HCT116 (cell line): Measurements from ENCODE around the gene GPR75. TPM values are rescaled to one million over a fixed set of nuclear protein-coding genes. Genes with fewer than 3 reads are reported as not detected.

Experiments
- ATAC-seq: fragments of 200-7000 bp; cut with Tn5 transposase; 2 replicates; pipeline ENCODE4 v1.9.1; 2020; ENCODE audit warnings: mild to moderate bottlenecking, moderate library complexity
- BruUV-seq: library from RNA; stranded (reverse); fragments of 400-500 nt; replicated peaks from 2 replicates; lab custom pipeline; 2021; lab: Mats Ljungman, UMichigan
- CTCF ChIA-PET: fragments of 300-600 bp; sonication (Branson Sonifier 250); formaldehyde crosslinking; loops from one replicate; lab custom pipeline; 2021; ENCODE audit warnings: antibody characterized with exemption; lab: Charles Lee
- POLR2A ChIA-PET: fragments of 300-600, 350-600 bp; sonication (Branson Sonifier 250); formaldehyde crosslinking; loops from one replicate; lab custom pipeline; 2021; ENCODE audit warnings: antibody characterized with exemption; lab: Charles Lee
- RAD21 ChIA-PET, 2 experiments: fragments of 300-600 bp; sonication (Branson Sonifier 250); formaldehyde crosslinking; loops; one replicate each; lab custom pipeline; 2023; ENCODE audit warnings: low total read pairs in 2 of 2; ENCODE audit not compliant: uncharacterized antibody in 2 of 2, unreplicated experiment in 2 of 2, low non-redundant PET in 1 of 2; lab: Charles Lee
- DNase-seq: peaks from one replicate; pipeline ENCODE4 v3.0.0-alpha.2; 2010; ENCODE audit warnings: low read depth, low spot score
- H2AFZ ChIP-seq: fragments of 200-600 bp; shearing (Covaris generic), sonication (generic); 2 replicates; pipeline ENCODE4 v1.6.1; 2017; ENCODE audit warnings: low read depth, mixed run types, mixed read lengths, antibody characterized with exemption, low read length; ENCODE audit not compliant: poor library complexity, severe bottlenecking
- H3K27ac ChIP-seq: 2 replicates; pipeline ENCODE4 v1.5.1; 2012; ENCODE audit warnings: low read depth, low read length
- H3K27me3 ChIP-seq: fragments of 200-600 bp; sonication (generic); 2 replicates; pipeline ENCODE4 v1.6.1; 2016; ENCODE audit warnings: mixed run types, low read length, mixed read lengths; ENCODE audit not compliant: insufficient read depth
- H3K36me3 ChIP-seq, 2 experiments: fragments of 200-500 bp in 1 of 2; fragments of 200-600 bp in 1 of 2; sonication (Bioruptor generic) in 1 of 2; sonication (generic) in 1 of 2; 2 replicates each; pipeline versions ENCODE4 v1.5.1 to v1.6.1; 2014 to 2016; ENCODE audit warnings: low read length in 2 of 2, inconsistent platforms in 1 of 2, mixed read lengths in 1 of 2, mixed run types in 1 of 2; ENCODE audit not compliant: insufficient read depth in 2 of 2, control insufficient read depth in 1 of 2
- H3K4me1 ChIP-seq, 2 experiments: fragments of 200-600 bp in 1 of 2; sonication (generic) in 1 of 2; 2 replicates each; pipeline versions ENCODE4 v1.5.1 to v1.6.1; 2012 to 2017; ENCODE audit warnings: low read length in 2 of 2, inconsistent platforms in 1 of 2, mild to moderate bottlenecking in 1 of 2, mixed read lengths in 1 of 2, mixed run types in 1 of 2, moderate library complexity in 1 of 2; ENCODE audit not compliant: insufficient read depth in 2 of 2, control insufficient read depth in 1 of 2
- H3K4me2 ChIP-seq: fragments of 200-600 bp; sonication (generic); 2 replicates; pipeline ENCODE4 v1.6.1; 2017; ENCODE audit warnings: mixed run types, low read length, mixed read lengths
- H3K4me3 ChIP-seq, 2 experiments: fragments of 200-600 bp in 1 of 2; sonication (generic) in 1 of 2; replicated peaks in 1 of 2; 2 replicates each; pipeline ENCODE4 v1.5.1; 2011 to 2016; ENCODE audit warnings: low read length in 2 of 2, control low read depth in 1 of 2, low read depth in 1 of 2, mild to moderate bottlenecking in 1 of 2, mixed read lengths in 1 of 2, mixed run types in 1 of 2
- H3K79me2 ChIP-seq: fragments of 200-600 bp; sonication (generic); 2 replicates; pipeline ENCODE4 v1.6.1; 2017; ENCODE audit warnings: mild to moderate bottlenecking, mixed run types, low read length, moderate library complexity, mixed read lengths; ENCODE audit not compliant: insufficient read depth
- H3K9ac ChIP-seq: fragments of 200-600 bp; sonication (generic); 2 replicates; pipeline ENCODE4 v1.6.1; 2016; ENCODE audit warnings: low read length, mixed read lengths
- H3K9me2 ChIP-seq: fragments of 200-600 bp; sonication (generic), shearing (Covaris generic); 2 replicates; pipeline ENCODE4 v1.6.1; 2017; ENCODE audit warnings: mixed run types, mild to moderate bottlenecking, moderate library complexity; ENCODE audit not compliant: insufficient read depth
- H3K9me3 ChIP-seq, 2 experiments: fragments of 200-500 bp in 1 of 2; fragments of 200-600 bp in 1 of 2; sonication (Bioruptor generic) in 1 of 2; sonication (generic) in 1 of 2; 2 replicates each; pipeline ENCODE4 v1.6.1; 2014 to 2017; ENCODE audit warnings: low read length in 2 of 2, mixed read lengths in 2 of 2, inconsistent platforms in 1 of 2, low read depth in 1 of 2, mild to moderate bottlenecking in 1 of 2, mixed run types in 1 of 2, moderate library complexity in 1 of 2; ENCODE audit not compliant: control insufficient read depth in 1 of 2, insufficient read depth in 1 of 2
- H4K20me1 ChIP-seq: fragments of 200-600 bp; sonication (generic), shearing (Covaris generic); 2 replicates; pipeline ENCODE4 v1.6.1; 2017; ENCODE audit warnings: mixed run types, mild to moderate bottlenecking, moderate library complexity; ENCODE audit not compliant: insufficient read depth
- CEBPB ChIP-seq: IDR thresholded peaks from 2 replicates; pipeline ENCODE4 v1.6.1; 2012; ENCODE audit warnings: low read depth
- EGR1 ChIP-seq: IDR thresholded peaks from 2 replicates; pipeline ENCODE4 v1.6.1; 2012; ENCODE audit warnings: low read depth
- EZH2phosphoT487 ChIP-seq: fragments of 200-600 bp; IDR thresholded peaks from 2 replicates; pipeline ENCODE4 v1.6.1; 2018; ENCODE audit warnings: antibody characterized with exemption, borderline replicate concordance
- FOSL1 ChIP-seq: IDR thresholded peaks from 2 replicates; pipeline ENCODE4 v1.6.1; 2012; ENCODE audit warnings: low read depth
- POLR2A ChIP-seq: IDR thresholded peaks from 2 replicates; pipeline ENCODE4 v1.7.0; 2011; ENCODE audit warnings: borderline replicate concordance; ENCODE audit not compliant: insufficient read depth, insufficient read length; ENCODE audit errors: extremely low read depth
- RAD21 ChIP-seq: IDR thresholded peaks from 2 replicates; pipeline ENCODE4 v1.6.1; 2012; ENCODE audit warnings: low read depth, mild to moderate bottlenecking
- SIN3A ChIP-seq: IDR thresholded peaks from 2 replicates; pipeline ENCODE4 v1.6.1; 2012; ENCODE audit warnings: low read depth
- SRF ChIP-seq: IDR thresholded peaks from 2 replicates; pipeline ENCODE4 v1.6.1; 2012; ENCODE audit warnings: low read depth
- ZBTB33 ChIP-seq: IDR thresholded peaks from 2 replicates; pipeline ENCODE4 v1.6.1; 2011; ENCODE audit warnings: mild to moderate bottlenecking, low read length, moderate library complexity; ENCODE audit not compliant: insufficient replicate concordance; ENCODE audit errors: extremely low read depth
- ZFX ChIP-seq: fragments of 450-650 bp; IDR thresholded peaks from 2 replicates; pipeline ENCODE4 v1.6.1; 2017
- ZNF274 ChIP-seq: fragments of 200-500 bp; sonication (Bioruptor generic); IDR thresholded peaks from 2 replicates; pipeline ENCODE4 v1.6.1; 2014; ENCODE audit warnings: mild to moderate bottlenecking, low read depth, low read length, inconsistent platforms
- intact Hi-C: fragments of 100-400 bp; cut with micrococcal nuclease; formaldehyde crosslinking; loops from 2 replicates; pipeline ENCODE4 v1.10.0; 2022
- total RNA-seq: library from RNA; stranded (reverse); gene quantifications from one replicate; pipeline ENCODE4 v1.2.1, GENCODE V29; 2021; ENCODE audit not compliant: unreplicated experiment
- TF ChIP-seq, protein P1 (sequence below): IDR thresholded peaks from 2 replicates; pipeline ENCODE4 v1.6.1; 2012
- TF ChIP-seq, protein P2 (sequence below): IDR thresholded peaks from 2 replicates; pipeline ENCODE4 v1.6.1; 2012

GPR75 gene
- total RNA-seq, 1 experiment from 2014 or later = 1.2 TPM

DNA sequence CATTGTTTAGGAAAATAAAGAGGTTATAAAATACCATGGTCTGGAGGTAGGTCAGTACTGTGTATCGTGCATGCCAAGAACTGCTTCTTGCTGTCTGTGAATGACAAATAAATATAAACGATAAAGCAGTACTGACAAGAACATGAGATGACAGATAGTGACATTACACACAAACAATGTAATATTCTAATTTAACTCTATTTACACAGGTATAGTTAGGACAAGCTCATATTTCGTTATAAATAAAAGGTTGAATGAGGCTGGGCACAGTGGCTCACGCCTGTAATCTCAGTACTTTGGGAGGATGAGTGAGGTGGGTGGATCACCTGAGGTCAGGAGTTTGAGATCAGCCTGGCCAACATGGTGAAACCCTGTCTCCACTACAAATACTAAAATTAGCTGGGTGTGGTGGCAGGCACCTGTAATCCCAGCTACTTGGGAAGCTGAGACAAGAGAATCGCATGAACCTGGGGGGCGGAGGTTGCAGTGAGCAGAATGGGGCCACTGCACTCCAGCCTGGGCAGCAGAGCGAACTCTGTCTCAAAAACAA is 14.7 kb upstream of the GPR75 start:
- Histone ChIP-seq H3K4me1 (no peaks in the 10 kb centered on the region), H2AFZ (no peak overlapping the region), H3K79me2 (no peaks in the 10 kb centered on the region), H3K27ac (no peak overlapping the region), H3K9ac (no peak overlapping the region), H3K27me3 (no peaks in the 10 kb centered on the region), H3K9me2 (no peaks in the 10 kb centered on the region), H4K20me1 (no peaks in the 10 kb centered on the region), H3K36me3 (peaks cover 7 to 10% of the 10 kb centered on the region in 2 experiments; a peak in 3 of 4 replicates), H3K9me3 (no peaks in the 10 kb centered on the region), H3K4me2 (no peak overlapping the region), H3K4me3 (no peak overlapping the region)
- no TSS peak for BruUV-seq
- TF ChIP-seq, protein P1, sequence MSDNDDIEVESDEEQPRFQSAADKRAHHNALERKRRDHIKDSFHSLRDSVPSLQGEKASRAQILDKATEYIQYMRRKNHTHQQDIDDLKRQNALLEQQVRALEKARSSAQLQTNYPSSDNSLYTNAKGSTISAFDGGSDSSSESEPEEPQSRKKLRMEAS = no peak
- TF ChIP-seq POLR2A = no peak
- no peak for TF ChIP-seq EZH2phosphoT487
- no peak for TF ChIP-seq EGR1
- TF ChIP-seq SIN3A = no peak
- no peak for TF ChIP-seq ZBTB33
- TF ChIP-seq, protein P2, sequence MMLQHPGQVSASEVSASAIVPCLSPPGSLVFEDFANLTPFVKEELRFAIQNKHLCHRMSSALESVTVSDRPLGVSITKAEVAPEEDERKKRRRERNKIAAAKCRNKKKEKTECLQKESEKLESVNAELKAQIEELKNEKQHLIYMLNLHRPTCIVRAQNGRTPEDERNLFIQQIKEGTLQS = no peak
- POLR2A ChIA-PET = no interaction called here
- DNase-seq = no peak
- CTCF ChIA-PET = no interaction called here
- intact Hi-C loops = no loop called here
- RAD21 ChIA-PET = no interaction called here
- no peak for ATAC-seq

- BruUV-seq = no TSS peak
- Histone ChIP-seq H3K9me3 (no peaks in the 10 kb centered on the region), H3K9ac (no peak overlapping the region), H3K27ac (no peak overlapping the region), H3K79me2 (no peaks in the 10 kb centered on the region), H3K9me2 (no peaks in the 10 kb centered on the region), H3K27me3 (no peaks in the 10 kb centered on the region), H3K4me1 (no peaks in the 10 kb centered on the region), H3K4me2 (no peak overlapping the region), H3K36me3 (peaks cover 12 to 17% of the 10 kb centered on the region in 2 experiments), H3K4me3 (no peak overlapping the region), H2AFZ (no peak overlapping the region), H4K20me1 (no peaks in the 10 kb centered on the region)
- ATAC-seq (no peak), DNase-seq (no peak)
- POLR2A ChIA-PET = no interaction called here
- CTCF ChIA-PET = no interaction called here
- RAD21 ChIA-PET = no interaction called here
- no peak for TF ChIP-seq RAD21
- no peak for TF ChIP-seq ZNF274
- no peak for TF ChIP-seq CEBPB
- no peak for TF ChIP-seq FOSL1
- no peak for TF ChIP-seq EZH2phosphoT487
- TF ChIP-seq SRF = no peak
- no peak for TF ChIP-seq ZFX
- intact Hi-C loops = no loop called here
Measured at GRCh38 chr2:53867773-53868172, 8.0 kb upstream of the GPR75 start.
